COLO829 (cell line): Measurements from ENCODE around the gene GJA9.
"Not testable (repeated sequence)": the region's sequence is repeated elsewhere in the genome, so short reads cannot be mapped to it uniquely, and the experiment has no call there.

Source experiments
- DNase-seq: peaks from one replicate; pipeline ENCODE4 v3.0.0; 2012; ENCODE audit warnings: low spot score

The GJA9 gene

GRCh38 chr1:38881487-38881886 is at the start of gene GJA9:
TSS of gene GJA9 (minus strand) at chr1:38881587. CDS start at chr1:38876098, 5,489 bp downstream.
- DNase-seq, result no peak

GRCh38 chr1:38929476-38929875 is 48.1 kb upstream of the GJA9 start:
- DNase-seq, result no peak

GRCh38 chr1:38929054-38929453 is 47.7 kb upstream of the GJA9 start:
- DNase-seq, result no peak

- DNase-seq, result no peak
These were observed 44.7 kb upstream of the GJA9 start for GRCh38 chr1:38926091-38926490.

- no peak for DNase-seq
These were observed 44.0 kb upstream of the GJA9 start for GRCh38 chr1:38925391-38925790.

- DNase-seq, result no peak
These were observed 42.2 kb upstream of the GJA9 start for GRCh38 chr1:38923607-38924006.

GRCh38 chr1:38919130-38919529 is 37.7 kb upstream of the GJA9 start:
- DNase-seq, result no peak

GRCh38 chr1:38918568-38918967 is 37.2 kb upstream of the GJA9 start:
- DNase-seq, result no peak

- no peak for DNase-seq
These were observed 36.4 kb upstream of the GJA9 start for GRCh38 chr1:38917772-38918171.

GRCh38 chr1:38917337-38917736 is 36.0 kb upstream of the GJA9 start:
- no peak for DNase-seq

- DNase-seq, result no peak
These were observed 34.1 kb upstream of the GJA9 start for GRCh38 chr1:38915352-38915948.

GRCh38 chr1:38914908-38915307 is 33.5 kb upstream of the GJA9 start:
- not testable (repeated sequence) for DNase-seq

- DNase-seq, result no peak
These were observed 27.4 kb upstream of the GJA9 start for GRCh38 chr1:38908821-38909220.

- no peak for DNase-seq
These were observed 24.6 kb upstream of the GJA9 start for GRCh38 chr1:38905985-38906384.

GRCh38 chr1:38899560-38899959 is 18.2 kb upstream of the GJA9 start:
- DNase-seq, result no peak

GRCh38 chr1:38898653-38899230 is 17.4 kb upstream of the GJA9 start:
- DNase-seq, result no peak

GRCh38 chr1:38896169-38896568 is 14.8 kb upstream of the GJA9 start:
- no peak for DNase-seq

GRCh38 chr1:38892976-38893375 is 11.6 kb upstream of the GJA9 start:
- DNase-seq, result no peak

- no peak for DNase-seq
These were observed 10.4 kb upstream of the GJA9 start for GRCh38 chr1:38891753-38892152.

- no peak for DNase-seq
These were observed 8.2 kb upstream of the GJA9 start for GRCh38 chr1:38889589-38889988.

GRCh38 chr1:38888423-38889333 is 7.3 kb upstream of the GJA9 start:
- DNase-seq, result no peak

GRCh38 chr1:38885092-38885491 is 3.7 kb upstream of the GJA9 start:
- DNase-seq, result no peak

GRCh38 chr1:38875811-38876210 is 5.6 kb downstream of the GJA9 start:
- DNase-seq, result no peak
